Measurements from ENCODE around the gene MUC12.

Gene MUC12

DNA sequence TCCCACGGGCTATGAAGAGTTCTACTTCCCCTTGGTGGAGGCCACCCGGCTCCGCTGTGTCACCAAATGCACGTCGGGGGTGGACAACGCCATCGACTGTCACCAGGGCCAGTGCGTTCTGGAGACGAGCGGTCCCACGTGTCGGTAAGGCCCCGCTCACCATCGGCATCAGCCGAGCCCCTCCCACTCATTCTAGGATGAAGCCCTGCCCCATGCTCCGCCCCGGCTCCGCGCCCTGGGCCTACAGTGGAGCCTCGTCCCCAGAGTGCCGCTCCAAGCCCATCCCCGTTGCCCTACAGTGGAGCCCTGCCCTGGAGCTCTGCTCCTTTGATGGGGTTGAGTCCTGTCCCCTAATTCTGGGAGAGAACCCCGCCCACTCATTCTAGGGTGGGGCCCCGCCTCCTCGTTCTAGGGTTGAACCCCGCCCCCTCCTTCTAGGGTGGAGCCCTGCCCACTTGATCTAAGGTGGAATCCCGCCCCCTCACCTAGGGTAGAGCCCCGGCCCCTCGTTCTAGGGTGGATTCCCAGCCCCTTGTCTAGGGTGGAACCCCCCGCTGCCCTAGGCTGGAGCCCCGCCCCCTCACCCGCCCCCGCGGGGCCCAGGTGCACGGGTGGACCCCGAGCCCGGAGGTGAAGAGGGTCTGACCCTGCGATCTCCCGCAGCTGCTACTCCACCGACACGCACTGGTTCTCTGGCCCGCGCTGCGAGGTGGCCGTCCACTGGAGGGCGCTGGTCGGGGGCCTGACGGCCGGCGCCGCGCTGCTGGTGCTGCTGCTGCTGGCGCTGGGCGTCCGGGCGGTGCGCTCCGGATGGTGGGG is 3.4 kb upstream of the MUC12 start:
- in situ Hi-C loops (cut with HindIII; ENCODE audit: low sequenced_read_pairs), result no loop called here
- no peak for DNase-seq (ENCODE audit: low read depth)
- H3K4me3 ChIP-seq (ENCODE audit: low read depth, low read length), result no peak overlapping the region

GRCh38 chr7:100966542-100967291 is 2.6 kb upstream of the MUC12 start:
- H3K4me3 ChIP-seq (ENCODE audit: low read depth, low read length), result no peak overlapping the region
- TF ChIP-seq, protein P1, sequence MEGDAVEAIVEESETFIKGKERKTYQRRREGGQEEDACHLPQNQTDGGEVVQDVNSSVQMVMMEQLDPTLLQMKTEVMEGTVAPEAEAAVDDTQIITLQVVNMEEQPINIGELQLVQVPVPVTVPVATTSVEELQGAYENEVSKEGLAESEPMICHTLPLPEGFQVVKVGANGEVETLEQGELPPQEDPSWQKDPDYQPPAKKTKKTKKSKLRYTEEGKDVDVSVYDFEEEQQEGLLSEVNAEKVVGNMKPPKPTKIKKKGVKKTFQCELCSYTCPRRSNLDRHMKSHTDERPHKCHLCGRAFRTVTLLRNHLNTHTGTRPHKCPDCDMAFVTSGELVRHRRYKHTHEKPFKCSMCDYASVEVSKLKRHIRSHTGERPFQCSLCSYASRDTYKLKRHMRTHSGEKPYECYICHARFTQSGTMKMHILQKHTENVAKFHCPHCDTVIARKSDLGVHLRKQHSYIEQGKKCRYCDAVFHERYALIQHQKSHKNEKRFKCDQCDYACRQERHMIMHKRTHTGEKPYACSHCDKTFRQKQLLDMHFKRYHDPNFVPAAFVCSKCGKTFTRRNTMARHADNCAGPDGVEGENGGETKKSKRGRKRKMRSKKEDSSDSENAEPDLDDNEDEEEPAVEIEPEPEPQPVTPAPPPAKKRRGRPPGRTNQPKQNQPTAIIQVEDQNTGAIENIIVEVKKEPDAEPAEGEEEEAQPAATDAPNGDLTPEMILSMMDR (IDR thresholded peaks at IDR 0.05; ENCODE audit: low read depth, low read length, missing control alignments), result no peak
- no peak for DNase-seq (ENCODE audit: low read depth)
- in situ Hi-C loops (cut with HindIII; ENCODE audit: low sequenced_read_pairs), result no loop called here

More for the DNA sequence above, 3.4 kb upstream of the MUC12 start:
- TF ChIP-seq, protein P1 (IDR thresholded peaks at IDR 0.05; ENCODE audit: low read depth, low read length, missing control alignments), result peak; percentile 55

GRCh38 chr7:100967292-100967863 is 2.0 kb upstream of the MUC12 start:
- H3K4me3 ChIP-seq (ENCODE audit: low read depth, low read length), result no peak overlapping the region
- DNase-seq (ENCODE audit: low read depth), result no peak
- TF ChIP-seq, protein P1 (IDR thresholded peaks at IDR 0.05; ENCODE audit: low read depth, low read length, missing control alignments), result no peak
- in situ Hi-C loops (cut with HindIII; ENCODE audit: low sequenced_read_pairs), result no loop called here

GRCh38 chr7:100968031-100968430 is 1.3 kb upstream of the MUC12 start:
- no peak for DNase-seq (ENCODE audit: low read depth)
- no peak overlapping the region for H3K4me3 ChIP-seq (ENCODE audit: low read depth, low read length)
- in situ Hi-C loops (cut with HindIII; ENCODE audit: low sequenced_read_pairs), result no loop called here
- TF ChIP-seq, protein P1 (IDR thresholded peaks at IDR 0.05; ENCODE audit: low read depth, low read length, missing control alignments), result no peak

DNA sequence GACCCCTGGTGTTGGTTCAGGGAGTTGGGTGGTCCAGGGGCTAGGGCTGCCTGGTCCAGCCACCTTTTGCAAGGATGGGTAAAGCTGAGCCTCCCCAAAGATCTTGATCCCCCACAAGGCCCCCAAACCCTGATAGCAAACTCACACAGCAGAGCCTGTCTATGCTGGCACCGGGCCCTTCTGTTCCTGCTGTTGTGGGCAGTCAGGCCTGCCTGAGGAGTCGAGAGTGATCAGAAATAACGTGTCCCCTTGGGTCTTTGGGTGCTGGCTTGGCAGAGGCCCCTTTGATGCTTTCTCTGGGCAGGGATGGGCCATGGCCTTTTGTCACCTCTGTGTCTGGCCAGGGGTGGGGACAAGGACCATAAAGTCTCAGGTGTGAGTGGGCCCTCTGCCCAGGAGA is 715 bp upstream of the MUC12 start:
- DNase-seq (ENCODE audit: low read depth), result no peak
- in situ Hi-C loops (cut with HindIII; ENCODE audit: low sequenced_read_pairs), result no loop called here
- H3K4me3 ChIP-seq (ENCODE audit: low read depth, low read length), result no peak overlapping the region
- TF ChIP-seq, protein P1 (IDR thresholded peaks at IDR 0.05; ENCODE audit: low read depth, low read length, missing control alignments), result no peak

DNA sequence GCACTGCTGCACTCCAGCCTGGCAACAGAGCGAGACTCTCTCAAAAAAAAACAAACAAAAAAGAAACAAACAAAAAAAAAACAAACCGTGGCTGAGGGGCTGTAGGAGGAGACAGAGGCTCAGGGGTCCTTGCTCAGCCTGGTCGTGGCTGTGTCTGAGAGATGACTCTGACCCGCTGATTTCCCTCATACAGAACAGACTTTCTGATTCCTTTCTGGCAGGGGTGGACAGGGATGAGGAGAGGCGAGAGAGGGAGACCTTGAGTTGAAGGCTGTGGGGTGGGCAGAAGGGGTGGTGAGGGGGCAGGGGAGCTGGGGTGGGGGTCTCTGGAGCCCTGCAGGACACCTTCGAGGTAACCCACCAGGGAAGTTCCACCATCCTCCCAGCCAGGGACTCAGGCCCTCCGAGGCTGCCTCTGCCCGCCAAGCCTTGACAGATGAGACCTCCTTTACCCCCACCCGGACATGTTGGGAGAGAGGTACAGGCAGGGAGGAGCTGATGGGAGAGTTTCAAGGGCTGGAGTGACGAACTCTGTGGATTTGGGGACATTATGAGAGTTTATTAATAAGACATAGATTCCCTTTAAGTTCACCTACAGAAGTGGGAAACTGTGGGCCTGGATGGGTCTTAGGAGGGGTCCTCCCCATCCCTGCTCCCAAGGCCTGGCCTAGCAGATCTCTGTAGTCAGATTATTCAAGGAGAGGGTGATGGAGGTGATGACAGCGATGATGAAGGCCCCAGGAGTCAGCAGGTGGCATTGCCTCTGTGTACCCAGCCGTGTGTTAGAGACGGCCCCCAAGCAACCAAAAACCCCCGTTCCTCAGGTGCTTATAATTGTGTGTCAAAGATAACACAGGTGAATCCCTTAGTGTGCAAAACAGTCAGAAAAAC is 2.0 kb downstream of the MUC12 start:
- H3K4me3 ChIP-seq (ENCODE audit: low read depth, low read length), result no peak overlapping the region
- in situ Hi-C loops (cut with HindIII; ENCODE audit: low sequenced_read_pairs), result no loop called here
- TF ChIP-seq, protein P1 (IDR thresholded peaks at IDR 0.05; ENCODE audit: low read depth, low read length, missing control alignments), result no peak
- DNase-seq (ENCODE audit: low read depth), result no peak

All from astrocyte of the cerebellum (primary cell).